Activated CD8-positive, alpha-beta memory T cell treated with anti-CD3 and anti-CD28 coated beads, Interleukin-2, amount 50 U/mL, for 48 hours (primary cell): ENCODE measurements around the gene GOLGB1.
"Not testable (repeated sequence)": the region's sequence is repeated elsewhere in the genome, so short reads cannot be mapped to it uniquely, and the experiment has no call there.

ENCODE experiments used
- DNase-seq: peaks from one replicate; pipeline ENCODE4 v3.0.0-alpha.2; 2020

Gene GOLGB1

GRCh38 chr3:121749276-121750086, at the start of gene GOLGB1:
Gene GOLGB1, minus strand, starts transcription at chr3:121749741. Its CDS starts 18,770 bp downstream, at chr3:121730971.
- peak; percentile 91 for DNase-seq

GRCh38 chr3:121796970-121797369, 47.4 kb upstream of the GOLGB1 start:
- DNase-seq = no peak

GRCh38 chr3:121794264-121794983, 44.9 kb upstream of the GOLGB1 start:
- no peak for DNase-seq

GRCh38 chr3:121793078-121793477, 43.5 kb upstream of the GOLGB1 start:
- no peak for DNase-seq

GRCh38 chr3:121786485-121786884, 36.9 kb upstream of the GOLGB1 start:
- DNase-seq = no peak

- DNase-seq = not testable (repeated sequence)
Measured at GRCh38 chr3:121782784-121783183, 33.2 kb upstream of the GOLGB1 start.

- no peak for DNase-seq
Measured at GRCh38 chr3:121781611-121782010, 32.1 kb upstream of the GOLGB1 start.

GRCh38 chr3:121775095-121775494, 25.6 kb upstream of the GOLGB1 start:
- not testable (repeated sequence) for DNase-seq

GRCh38 chr3:121769246-121769645, 19.7 kb upstream of the GOLGB1 start:
- DNase-seq = no peak

GRCh38 chr3:121768452-121768851, 18.9 kb upstream of the GOLGB1 start:
- no peak for DNase-seq

GRCh38 chr3:121759541-121760202, 10.1 kb upstream of the GOLGB1 start:
- DNase-seq = no peak

- DNase-seq = no peak
Measured at GRCh38 chr3:121758727-121759450, 9.3 kb upstream of the GOLGB1 start.

GRCh38 chr3:121757812-121758545, 8.4 kb upstream of the GOLGB1 start:
- no peak for DNase-seq

- DNase-seq = no peak
Measured at GRCh38 chr3:121757087-121757811, 7.7 kb upstream of the GOLGB1 start.

- DNase-seq = no peak
Measured at GRCh38 chr3:121752772-121753171, 3.2 kb upstream of the GOLGB1 start.

- DNase-seq = no peak
Measured at GRCh38 chr3:121752261-121752660, 2.7 kb upstream of the GOLGB1 start.

GRCh38 chr3:121750087-121750415, 510 bp upstream of the GOLGB1 start:
- no peak for DNase-seq

GRCh38 chr3:121748680-121749275, 763 bp downstream of the GOLGB1 start:
- no peak for DNase-seq

- no peak for DNase-seq
Measured at GRCh38 chr3:121747976-121748375, 1.6 kb downstream of the GOLGB1 start.

GRCh38 chr3:121743106-121743505, 6.4 kb downstream of the GOLGB1 start:
- not testable (repeated sequence) for DNase-seq

- DNase-seq = no peak
Measured at GRCh38 chr3:121740896-121741295, 8.6 kb downstream of the GOLGB1 start.
